Fibroblast of villous mesenchyme (primary cell): ENCODE results near the gene AP4M1. TPM values are rescaled to one million over a fixed set of nuclear protein-coding genes. Genes with fewer than 3 reads are reported as not detected.

Experiments
- DNase-seq: peaks from one replicate; pipeline ENCODE4 v3.0.0-alpha.2; 2010; ENCODE audit warnings: low read depth
- H3K4me3 ChIP-seq: 2 replicates; pipeline ENCODE4 v1.5.1; 2011; ENCODE audit warnings: low read depth, mild to moderate bottlenecking, low read length
- total RNA-seq: library from RNA; depleted of rRNA; stranded (reverse); fragments of >200 nt; gene quantifications from 2 replicates; pipeline ENCODE4 v1.2.3, GENCODE V29; 2012
- TF ChIP-seq, protein P1 (sequence below): IDR thresholded peaks from 2 replicates; pipeline ENCODE4 v1.5.1; 2012; ENCODE audit warnings: low read depth, mild to moderate bottlenecking, low read length; ENCODE audit not compliant: insufficient read depth

Gene AP4M1
- total RNA-seq, 1 donor, result 16.4 TPM

DNA sequence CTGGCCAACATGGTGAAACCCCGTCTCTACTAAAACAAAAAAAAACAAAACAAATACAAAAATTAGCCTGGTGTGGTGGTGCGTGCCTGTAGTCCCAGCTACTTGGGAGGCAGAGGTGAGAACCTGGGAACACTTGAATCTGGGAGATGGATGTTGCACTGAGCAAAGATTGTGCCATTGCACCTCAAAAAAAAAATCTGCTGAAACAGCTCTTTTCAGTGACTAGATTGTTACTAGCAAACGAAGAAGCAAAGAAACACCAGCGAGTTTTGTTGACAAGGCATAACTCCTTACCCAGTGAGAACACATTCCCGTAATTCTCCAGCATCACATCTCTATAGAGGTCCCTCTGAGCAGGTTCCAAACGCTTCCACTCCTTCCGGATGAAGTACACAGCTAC, 26.6 kb upstream of the AP4M1 start:
- no peak for DNase-seq
- TF ChIP-seq, protein P1, sequence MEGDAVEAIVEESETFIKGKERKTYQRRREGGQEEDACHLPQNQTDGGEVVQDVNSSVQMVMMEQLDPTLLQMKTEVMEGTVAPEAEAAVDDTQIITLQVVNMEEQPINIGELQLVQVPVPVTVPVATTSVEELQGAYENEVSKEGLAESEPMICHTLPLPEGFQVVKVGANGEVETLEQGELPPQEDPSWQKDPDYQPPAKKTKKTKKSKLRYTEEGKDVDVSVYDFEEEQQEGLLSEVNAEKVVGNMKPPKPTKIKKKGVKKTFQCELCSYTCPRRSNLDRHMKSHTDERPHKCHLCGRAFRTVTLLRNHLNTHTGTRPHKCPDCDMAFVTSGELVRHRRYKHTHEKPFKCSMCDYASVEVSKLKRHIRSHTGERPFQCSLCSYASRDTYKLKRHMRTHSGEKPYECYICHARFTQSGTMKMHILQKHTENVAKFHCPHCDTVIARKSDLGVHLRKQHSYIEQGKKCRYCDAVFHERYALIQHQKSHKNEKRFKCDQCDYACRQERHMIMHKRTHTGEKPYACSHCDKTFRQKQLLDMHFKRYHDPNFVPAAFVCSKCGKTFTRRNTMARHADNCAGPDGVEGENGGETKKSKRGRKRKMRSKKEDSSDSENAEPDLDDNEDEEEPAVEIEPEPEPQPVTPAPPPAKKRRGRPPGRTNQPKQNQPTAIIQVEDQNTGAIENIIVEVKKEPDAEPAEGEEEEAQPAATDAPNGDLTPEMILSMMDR, result no peak
- H3K4me3 ChIP-seq, result no peak overlapping the region

DNA sequence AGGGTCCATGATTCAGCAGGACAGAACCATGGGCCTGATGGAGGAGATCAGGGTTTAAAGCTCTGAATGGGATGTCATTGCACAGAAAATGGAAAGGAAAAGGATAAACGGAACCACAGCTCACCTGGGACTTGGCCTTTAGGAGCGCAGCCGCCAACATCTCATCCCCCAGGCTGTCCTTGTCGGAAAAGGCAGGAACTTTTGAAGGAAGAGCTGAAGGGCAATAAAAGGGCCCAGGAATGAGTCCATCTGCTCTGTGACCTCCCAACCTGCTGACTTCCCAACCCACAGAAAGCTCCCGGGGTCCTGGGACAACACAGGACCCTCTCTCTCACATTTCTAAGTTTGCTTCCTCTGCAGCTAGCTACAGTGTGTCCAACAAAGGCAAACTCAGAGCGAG, 26.0 kb upstream of the AP4M1 start:
- DNase-seq, result no peak
- no peak overlapping the region for H3K4me3 ChIP-seq
- TF ChIP-seq, protein P1, result no peak

DNA sequence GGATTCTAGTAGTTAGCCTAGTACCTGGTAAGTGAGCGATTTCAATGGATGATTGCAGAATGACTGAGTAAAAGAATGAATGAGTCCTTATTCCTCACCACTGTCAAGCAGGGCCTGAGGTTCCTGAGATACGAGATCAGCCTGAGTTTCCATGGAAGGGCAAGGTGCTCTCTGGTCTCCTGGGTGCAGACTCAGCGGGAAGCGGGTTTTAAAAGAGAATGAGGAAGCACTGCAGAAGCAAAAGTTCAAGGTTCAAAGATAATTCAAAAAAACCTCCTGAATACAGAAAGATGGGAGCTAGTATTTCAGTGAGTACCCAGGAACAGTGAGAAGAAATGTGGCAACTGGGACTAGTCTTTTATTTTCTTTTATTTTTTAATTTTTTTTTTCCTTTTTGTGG, 24.2 kb upstream of the AP4M1 start:
- TF ChIP-seq, protein P1, result no peak
- no peak for DNase-seq
- H3K4me3 ChIP-seq, result no peak overlapping the region

DNA sequence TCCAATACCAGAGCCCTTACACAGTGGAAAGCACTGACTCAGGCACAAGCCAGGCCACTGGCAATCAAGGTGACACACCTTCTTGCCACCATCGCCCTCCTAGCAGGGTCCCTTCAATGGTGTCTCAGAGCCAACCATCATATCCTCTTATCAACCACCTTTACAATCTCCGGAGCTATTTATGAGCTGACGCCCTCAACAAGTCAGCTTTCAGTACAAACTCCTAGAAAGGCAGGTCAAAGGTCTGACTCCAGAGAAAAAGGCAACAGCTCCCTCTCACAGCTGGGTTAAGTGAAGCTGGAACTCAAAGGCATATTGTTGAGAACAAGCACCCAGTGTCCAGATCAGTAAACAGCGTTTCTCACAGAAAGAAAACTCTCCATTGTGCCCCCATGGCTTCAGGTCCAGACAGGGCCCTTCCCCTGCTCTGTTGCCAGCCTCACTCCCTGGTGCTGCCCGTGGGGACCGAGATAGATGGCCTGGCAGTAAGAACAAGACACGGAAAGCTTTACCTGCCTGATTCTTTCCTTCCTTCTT, 22.4 kb upstream of the AP4M1 start:
- TF ChIP-seq, protein P1, result no peak
- H3K4me3 ChIP-seq, result no peak overlapping the region
- no peak for DNase-seq

DNA sequence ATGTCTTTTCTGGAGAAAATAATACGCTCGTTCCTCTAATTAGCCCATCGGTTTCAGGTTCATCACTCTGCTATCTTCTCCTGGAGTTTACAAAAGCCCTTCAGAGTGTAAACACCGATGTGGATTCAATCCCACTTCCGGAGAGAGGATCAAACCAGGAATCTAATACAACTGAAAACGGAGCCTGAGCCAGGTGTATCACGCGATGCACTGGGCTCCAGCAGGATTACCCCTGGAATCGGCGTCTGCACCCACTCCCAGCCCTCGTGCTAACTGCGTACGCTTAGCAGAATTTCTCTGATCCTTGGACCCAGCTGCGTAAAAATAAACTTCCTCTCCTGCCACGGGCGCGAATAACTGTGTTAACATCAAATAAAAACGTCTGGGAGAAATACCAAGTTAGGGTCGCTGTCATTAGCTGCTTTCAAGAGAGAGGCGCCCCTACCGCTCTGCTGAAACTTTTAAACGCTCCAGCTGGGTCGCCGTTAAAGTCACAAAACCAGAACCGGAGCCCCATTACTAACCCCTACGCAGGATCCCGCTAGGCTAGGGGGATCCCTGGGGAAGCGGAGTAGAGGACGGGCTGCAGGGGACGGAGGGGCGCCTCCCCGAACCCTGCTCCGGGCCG, 20.4 kb upstream of the AP4M1 start:
- DNase-seq, result peak; percentile 42
- TF ChIP-seq, protein P1, result no peak
- peak overlapping the region; percentile 97 for H3K4me3 ChIP-seq

DNA sequence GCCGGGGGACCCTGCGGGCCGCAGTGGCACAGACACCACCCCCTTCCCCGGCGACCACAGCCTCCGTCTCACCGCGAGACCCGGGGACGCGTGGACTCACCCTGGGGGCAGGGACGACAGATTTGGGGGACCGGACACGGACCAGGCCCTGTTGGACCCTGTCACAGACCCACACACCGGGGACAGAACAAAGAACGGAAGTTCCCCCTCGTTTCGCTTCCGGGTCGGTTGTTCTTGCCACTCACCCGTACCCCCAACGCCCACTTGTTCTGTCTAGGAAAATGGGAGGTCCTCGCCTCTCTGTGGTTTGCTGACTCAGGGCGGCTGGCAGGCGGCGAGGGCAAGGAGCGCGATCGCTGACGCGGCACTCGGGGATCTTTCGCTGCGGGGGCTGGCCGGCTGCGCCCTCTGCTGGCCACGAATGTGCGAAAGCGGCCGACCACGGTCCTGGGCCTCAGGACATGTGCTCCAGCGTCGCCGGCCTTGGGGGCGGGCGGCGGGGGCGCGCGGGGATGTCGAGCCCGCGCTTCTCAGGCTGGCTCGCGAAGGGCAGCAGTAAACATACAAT, 19.8 kb upstream of the AP4M1 start, which contains the start of gene ZNF3:
Gene ZNF3 (minus strand): TSS at position 189 of the 568 bp plus-strand sequence. CDS start 4,366 bp downstream, outside the sequence.
- H3K4me3 ChIP-seq, result peak within 1 kb of the TSS; percentile 97
- DNase-seq, result peak; percentile 99
- TF ChIP-seq, protein P1, result peak; percentile 83
